Parietal lobe (tissue), 2 donors: Measurements from ENCODE around the gene FLVCR2. TPM values are rescaled to one million over a fixed set of nuclear protein-coding genes. Genes with fewer than 3 reads are reported as not detected.

Experiments used
- small RNA-seq: library from RNA; depleted of rRNA; stranded (forward); fragments of <200 nt; gene quantifications from one replicate; pipeline ENCODE3, GENCODE V24; 2014; ENCODE audit warnings: low replicate concordance
- total RNA-seq: library from RNA; depleted of rRNA; stranded (reverse); fragments of >200 nt; gene quantifications from one replicate; pipeline ENCODE4 v1.2.3, GENCODE V29; 2014

Gene FLVCR2, protein sequence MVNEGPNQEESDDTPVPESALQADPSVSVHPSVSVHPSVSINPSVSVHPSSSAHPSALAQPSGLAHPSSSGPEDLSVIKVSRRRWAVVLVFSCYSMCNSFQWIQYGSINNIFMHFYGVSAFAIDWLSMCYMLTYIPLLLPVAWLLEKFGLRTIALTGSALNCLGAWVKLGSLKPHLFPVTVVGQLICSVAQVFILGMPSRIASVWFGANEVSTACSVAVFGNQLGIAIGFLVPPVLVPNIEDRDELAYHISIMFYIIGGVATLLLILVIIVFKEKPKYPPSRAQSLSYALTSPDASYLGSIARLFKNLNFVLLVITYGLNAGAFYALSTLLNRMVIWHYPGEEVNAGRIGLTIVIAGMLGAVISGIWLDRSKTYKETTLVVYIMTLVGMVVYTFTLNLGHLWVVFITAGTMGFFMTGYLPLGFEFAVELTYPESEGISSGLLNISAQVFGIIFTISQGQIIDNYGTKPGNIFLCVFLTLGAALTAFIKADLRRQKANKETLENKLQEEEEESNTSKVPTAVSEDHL
- 4.4 TPM for total RNA-seq

DNA sequence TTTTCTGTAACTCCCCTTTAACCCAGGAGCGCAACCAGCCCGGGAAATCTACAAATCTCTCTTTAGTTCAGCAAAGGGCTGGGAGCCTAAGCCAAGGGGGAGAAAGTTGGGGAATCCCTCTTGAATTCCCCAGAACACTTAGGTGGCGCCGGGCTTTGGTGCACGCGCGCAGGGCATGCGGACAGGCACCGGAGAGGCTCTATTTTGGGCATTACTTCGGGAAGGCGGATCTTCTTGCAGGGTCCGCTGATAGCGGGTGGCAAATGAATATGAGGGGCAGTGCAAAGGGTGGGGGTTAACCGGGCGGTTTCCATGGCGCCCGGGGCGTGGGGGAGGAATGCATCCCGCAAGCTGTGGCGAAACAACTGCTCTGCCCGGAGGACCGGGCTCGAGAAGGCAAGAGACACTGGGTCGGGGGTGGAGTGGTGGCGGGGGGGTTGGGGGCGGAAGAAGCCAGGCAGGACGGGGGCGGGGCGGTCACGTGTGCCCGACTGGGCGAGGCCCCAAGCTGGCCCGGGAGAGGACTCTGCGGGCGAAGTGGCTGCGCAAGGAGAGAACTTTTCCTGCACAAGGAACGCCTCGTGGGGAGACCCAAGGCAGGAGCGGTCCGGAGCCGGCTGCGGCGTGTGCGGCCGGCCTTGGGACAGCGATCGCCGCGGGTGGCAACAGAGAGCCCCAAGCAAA lies at the start of gene FLVCR2:
Gene FLVCR2 (plus strand): TSS at position 519 of the 684 bp plus-strand sequence. CDS start 353 bp downstream, outside the sequence.

DNA sequence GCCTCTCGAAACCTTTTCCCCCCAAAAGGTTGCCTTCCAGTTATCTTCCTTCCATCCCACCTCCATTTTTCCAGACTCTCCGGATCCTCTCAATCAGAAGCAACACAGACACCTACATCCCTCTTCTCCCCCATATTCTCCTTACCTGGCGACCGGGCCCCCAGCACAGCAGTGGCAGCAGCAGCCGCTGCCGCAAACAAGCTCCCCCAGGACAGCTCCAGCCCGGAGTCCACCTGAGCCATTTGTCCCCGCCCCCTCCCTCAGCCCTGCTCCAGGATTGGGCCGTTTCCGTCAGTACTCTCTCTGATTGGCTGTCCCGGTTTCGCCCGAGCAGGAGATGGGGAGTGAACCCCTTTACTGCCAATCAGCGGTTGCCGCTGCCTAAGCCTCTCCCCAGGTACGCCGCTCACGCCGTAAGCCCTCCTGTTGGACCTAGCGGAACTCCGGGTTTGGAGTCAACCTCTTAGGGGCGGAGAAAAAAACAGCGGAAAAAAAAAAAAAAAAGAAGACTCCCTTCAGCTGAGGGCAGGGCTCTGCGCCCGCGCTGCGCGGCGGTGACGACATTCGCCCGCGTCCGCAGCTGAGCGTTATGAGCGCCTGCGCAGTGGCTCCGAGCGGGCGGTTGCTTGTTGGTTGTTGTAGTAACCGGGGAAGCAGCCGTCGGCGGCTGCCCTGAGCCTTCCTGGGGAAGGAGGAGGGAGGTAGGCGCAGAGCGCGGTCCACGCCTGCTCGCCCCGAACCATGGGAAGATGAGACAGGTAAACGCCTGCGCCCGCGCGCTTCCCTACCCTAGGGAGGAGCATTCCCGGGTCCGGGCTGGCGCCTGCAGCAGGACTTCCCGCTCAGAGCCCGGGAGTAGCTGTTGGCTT lies 82.4 kb downstream of the FLVCR2 start, which contains the start of the genes ERG28 and TTLL5:
Gene ERG28 (minus strand): TSS at position 247 of the 869 bp plus-strand sequence. CDS start 3,374 bp downstream, outside the sequence.
Gene TTLL5 (plus strand): TSS at position 617 of the 869 bp plus-strand sequence. CDS start 1,904 bp downstream, outside the sequence.

Small RNAs within 50 kb of the gene (small RNA-seq; reads per million reads assigned to genes)
- not detected for gene RNA5SP387

Other genes starting within 250 kb of the FLVCR2 start
- gene JDP2, start 150.6 kb upstream of the FLVCR2 start, total RNA-seq: 2.5 TPM
- not detected for gene BATF, start 56.2 kb upstream of the FLVCR2 start, total RNA-seq
- gene ERG28, start 82.3 kb downstream of the FLVCR2 start, total RNA-seq: 8.8 TPM
- 80.4 TPM for gene TTLL5, start 82.6 kb downstream of the FLVCR2 start, total RNA-seq